Muscle layer of duodenum (tissue), 2 donors: ENCODE measurements around the gene FAM83C.
A peak's percentile ranks its signal among the peaks of the same experiment; 100 is the strongest.
"Not testable (repeated sequence)": the region's sequence is repeated elsewhere in the genome, so short reads cannot be mapped to it uniquely, and the experiment has no call there.

Experiments used
- H3K27ac ChIP-seq: one replicate; pipeline ENCODE4 v1.7.0; 2013; ENCODE audit warnings: mild to moderate bottlenecking, low read length
- H3K27me3 ChIP-seq: one replicate; pipeline ENCODE4 v1.7.0; 2013; ENCODE audit warnings: low read depth, mild to moderate bottlenecking, control low read depth, low read length
- H3K36me3 ChIP-seq, 2 donors: one replicate each; pipeline ENCODE4 v1.7.0; 2013; ENCODE audit warnings: low read length in 2 of 2, control low read depth in 1 of 2, mild to moderate bottlenecking in 1 of 2; ENCODE audit not compliant: insufficient read depth in 2 of 2, control insufficient read depth in 1 of 2
- H3K4me1 ChIP-seq, 2 donors: one replicate each; pipeline ENCODE4 v1.7.0; 2013; ENCODE audit warnings: low read length in 2 of 2, mild to moderate bottlenecking in 2 of 2, control low read depth in 1 of 2, moderate library complexity in 1 of 2; ENCODE audit not compliant: insufficient read depth in 2 of 2, control insufficient read depth in 1 of 2
- H3K4me3 ChIP-seq, 2 donors: one replicate each; pipeline ENCODE4 v1.7.0; 2013; ENCODE audit warnings: low read length in 2 of 2, low read depth in 1 of 2, mild to moderate bottlenecking in 1 of 2
- H3K9me3 ChIP-seq, 2 donors: one replicate each; pipeline ENCODE4 v1.7.0; 2013; ENCODE audit warnings: low read length in 2 of 2, control low read depth in 1 of 2, mild to moderate bottlenecking in 1 of 2; ENCODE audit not compliant: control insufficient read depth in 1 of 2
- donor health status: healthy.

Gene FAM83C

GRCh38 chr20:35269055-35269781 is 23.0 kb downstream of the FAM83C start:
- H3K27me3 ChIP-seq, result no peaks in the 10 kb centered on the region
- H3K9me3 ChIP-seq, result no peaks in the 10 kb centered on the region
- peaks cover 0 to under 1% of the 10 kb centered on the region in 2 donors for H3K4me1 ChIP-seq
- no peak overlapping the region for H3K4me3 ChIP-seq
- H3K27ac ChIP-seq, result no peak overlapping the region
- peaks cover 13 to 35% of the 10 kb centered on the region in 2 donors for H3K36me3 ChIP-seq

- H3K36me3 ChIP-seq, result peaks cover 13 to 26% of the 10 kb centered on the region in 2 donors
- peaks cover 8 to 10% of the 10 kb centered on the region in 2 donors for H3K4me1 ChIP-seq
- H3K27ac ChIP-seq, result no peak overlapping the region
- H3K9me3 ChIP-seq, result no peaks in the 10 kb centered on the region
- no peak overlapping the region for H3K4me3 ChIP-seq
- H3K27me3 ChIP-seq, result no peaks in the 10 kb centered on the region
Measured at GRCh38 chr20:35267092-35267491, 25.1 kb downstream of the FAM83C start.

GRCh38 chr20:35264755-35265154 is 27.5 kb downstream of the FAM83C start:
- Histone ChIP-seq H3K27me3 (no peaks in the 10 kb centered on the region), H3K4me1 (peaks cover 8 to 10% of the 10 kb centered on the region in 2 donors), H3K4me3 (no peak overlapping the region), H3K36me3 (peaks cover 8 to 10% of the 10 kb centered on the region in 2 donors), H3K27ac (no peak overlapping the region), H3K9me3 (no peaks in the 10 kb centered on the region)

GRCh38 chr20:35263532-35264341 is 28.5 kb downstream of the FAM83C start:
- H3K4me3 ChIP-seq, result no peak overlapping the region
- peaks cover 8 to 10% of the 10 kb centered on the region in 2 donors for H3K36me3 ChIP-seq
- no peaks in the 10 kb centered on the region for H3K9me3 ChIP-seq
- H3K4me1 ChIP-seq, result peaks cover 8 to 10% of the 10 kb centered on the region in 2 donors
- no peaks in the 10 kb centered on the region for H3K27me3 ChIP-seq
- H3K27ac ChIP-seq, result peak overlapping the region; percentile 53

- not testable (repeated sequence) for H3K4me1 ChIP-seq, H3K4me3 ChIP-seq, H3K9me3 ChIP-seq, H3K27me3 ChIP-seq, H3K36me3 ChIP-seq
- peak overlapping the region; percentile 53 for H3K27ac ChIP-seq
Measured at GRCh38 chr20:35262731-35263531, 29.3 kb downstream of the FAM83C start.

- not testable (repeated sequence) for H3K27ac ChIP-seq, H3K4me1 ChIP-seq, H3K36me3 ChIP-seq, H3K4me3 ChIP-seq, H3K9me3 ChIP-seq, H3K27me3 ChIP-seq
Measured at GRCh38 chr20:35262321-35262720, 29.9 kb downstream of the FAM83C start.

- Histone ChIP-seq H3K27ac (no peak overlapping the region), H3K36me3 (peaks cover 0 to 5% of the 10 kb centered on the region in 2 donors), H3K27me3 (no peaks in the 10 kb centered on the region), H3K4me3 (no peak overlapping the region), H3K9me3 (no peaks in the 10 kb centered on the region), H3K4me1 (peaks cover 8 to 10% of the 10 kb centered on the region in 2 donors)
Measured at GRCh38 chr20:35260426-35260825, 31.8 kb downstream of the FAM83C start.

GRCh38 chr20:35257175-35257909 is 34.9 kb downstream of the FAM83C start:
- no peak overlapping the region for H3K4me3 ChIP-seq
- no peaks in the 10 kb centered on the region for H3K27me3 ChIP-seq
- no peaks in the 10 kb centered on the region for H3K4me1 ChIP-seq
- H3K36me3 ChIP-seq, result peaks cover 0 to 5% of the 10 kb centered on the region in 2 donors
- H3K9me3 ChIP-seq, result no peaks in the 10 kb centered on the region
- H3K27ac ChIP-seq, result no peak overlapping the region

- no peak overlapping the region for H3K27ac ChIP-seq
Measured at GRCh38 chr20:35254448-35254999, 37.7 kb downstream of the FAM83C start.

GRCh38 chr20:35253010-35253409 is 39.2 kb downstream of the FAM83C start:
- H3K9me3 ChIP-seq, result no peaks in the 10 kb centered on the region
- no peaks in the 10 kb centered on the region for H3K27me3 ChIP-seq
- no peak overlapping the region for H3K27ac ChIP-seq

More at GRCh38 chr20:35254448-35254999, 37.7 kb downstream of the FAM83C start:
- H3K4me1 ChIP-seq, result no peaks in the 10 kb centered on the region
- no peak overlapping the region for H3K4me3 ChIP-seq
- peaks cover 0 to 5% of the 10 kb centered on the region in 2 donors for H3K36me3 ChIP-seq
- H3K9me3 ChIP-seq, result no peaks in the 10 kb centered on the region
- H3K27me3 ChIP-seq, result no peaks in the 10 kb centered on the region

More at GRCh38 chr20:35253010-35253409, 39.2 kb downstream of the FAM83C start:
- Histone ChIP-seq H3K4me1 (no peaks in the 10 kb centered on the region), H3K36me3 (peaks cover 0 to 5% of the 10 kb centered on the region in 2 donors), H3K4me3 (no peak overlapping the region)
